IMR-90 (cell line): ENCODE measurements around the gene FADD. TPM values are rescaled to one million over a fixed set of nuclear protein-coding genes. Genes with fewer than 3 reads are reported as not detected.

Experiments used
- ATAC-seq: fragments of 200-7000 bp; cut with Tn5 transposase; 2 replicates; pipeline ENCODE4 v1.9.1; 2020; ENCODE audit warnings: low read depth, mild to moderate bottlenecking, moderate library complexity
- BruUV-seq: library from RNA; stranded (reverse); fragments of 400-500 nt; replicated peaks from 2 replicates; lab custom pipeline; 2021; lab: Mats Ljungman, UMichigan
- CTCF ChIA-PET: fragments of 300-600 bp; formaldehyde crosslinking; extraction: SDS; loops from one replicate; lab custom pipeline; 2021; ENCODE audit warnings: antibody characterized with exemption; lab: Yijun Ruan, JAX
- POLR2A ChIA-PET: fragments of 300-600 bp; sonication (Branson Sonifier 250); formaldehyde crosslinking; loops from one replicate; lab custom pipeline; 2022; ENCODE audit warnings: antibody characterized with exemption; ENCODE audit not compliant: unreplicated experiment; lab: Charles Lee
- DNase-seq: peaks from one replicate; pipeline ENCODE4 v3.0.0; 2013
- H2AFZ ChIP-seq: replicated peaks from 2 replicates; pipeline ENCODE3; 2013; ENCODE audit warnings: low read length, mild to moderate bottlenecking; ENCODE audit not compliant: poor library complexity
- H2AK5ac ChIP-seq: 2 replicates; pipeline ENCODE4 v1.6.1; 2013; ENCODE audit warnings: low read depth, low read length, inconsistent platforms
- H2AK9ac ChIP-seq: replicated peaks from 2 replicates; pipeline ENCODE3; 2013; ENCODE audit warnings: mild to moderate bottlenecking, low read depth, low read length, moderate library complexity; ENCODE audit not compliant: poor library complexity
- H2BK120ac ChIP-seq: 2 replicates; pipeline ENCODE4 v1.6.1; 2013; ENCODE audit warnings: low read depth, low read length, inconsistent platforms
- H2BK15ac ChIP-seq: 3 replicates; pipeline ENCODE4 v1.6.1; 2013; ENCODE audit warnings: low read depth, low read length, inconsistent platforms
- H2BK20ac ChIP-seq: 2 replicates; pipeline ENCODE4 v1.6.1; 2013; ENCODE audit warnings: low read depth, mild to moderate bottlenecking, inconsistent platforms, low read length, moderate library complexity
- H2BK5ac ChIP-seq: 2 replicates; pipeline ENCODE4 v1.6.1; 2013; ENCODE audit warnings: mild to moderate bottlenecking, low read depth, low read length, inconsistent platforms; ENCODE audit not compliant: poor library complexity, severe bottlenecking
- H3K14ac ChIP-seq: replicated peaks from 2 replicates; pipeline ENCODE4 v1.6.1; 2013; ENCODE audit warnings: low read depth, low read length, inconsistent platforms
- H3K18ac ChIP-seq: 2 replicates; pipeline ENCODE4 v1.6.1; 2013; ENCODE audit warnings: low read depth, low read length, control low read depth
- H3K23ac ChIP-seq: 2 replicates; pipeline ENCODE4 v1.6.1; 2013; ENCODE audit warnings: low read depth, low read length, inconsistent platforms
- H3K27ac ChIP-seq: 2 replicates; pipeline ENCODE4 v1.5.1; 2013; ENCODE audit warnings: mild to moderate bottlenecking, control low read depth, low read length; ENCODE audit not compliant: insufficient read depth
- H3K27me3 ChIP-seq: 2 replicates; pipeline ENCODE4 v1.6.1; 2013; ENCODE audit warnings: low read length; ENCODE audit not compliant: control insufficient read depth, insufficient read depth
- H3K36me3 ChIP-seq: 2 replicates; pipeline ENCODE4 v1.6.1; 2013; ENCODE audit warnings: low read length, mixed read lengths; ENCODE audit not compliant: control insufficient read depth, insufficient read depth
- H3K4ac ChIP-seq: 2 replicates; pipeline ENCODE4 v1.6.1; 2013; ENCODE audit warnings: low read depth, low read length, inconsistent platforms
- H3K4me1 ChIP-seq: 2 replicates; pipeline ENCODE4 v1.6.1; 2013; ENCODE audit warnings: low read length, mixed read lengths; ENCODE audit not compliant: control insufficient read depth, insufficient read depth
- H3K4me2 ChIP-seq: 2 replicates; pipeline ENCODE4 v1.6.1; 2013; ENCODE audit warnings: low read depth, mild to moderate bottlenecking, control low read depth, low read length, moderate library complexity
- H3K4me3 ChIP-seq: 2 replicates; pipeline ENCODE4 v1.5.1; 2013; ENCODE audit warnings: low read depth, mild to moderate bottlenecking, control low read depth, low read length, moderate library complexity; ENCODE audit not compliant: insufficient read depth
- H3K56ac ChIP-seq: 2 replicates; pipeline ENCODE4 v1.6.1; 2013; ENCODE audit warnings: low read length, inconsistent platforms; ENCODE audit not compliant: insufficient read depth; ENCODE audit errors: extremely low read depth
- H3K79me1 ChIP-seq, 2 experiments: 2 replicates each; pipeline ENCODE4 v1.6.1; 2013; ENCODE audit warnings: low read length in 2 of 2, inconsistent platforms in 1 of 2, low read depth in 1 of 2
- H3K9ac ChIP-seq: 2 replicates; pipeline ENCODE4 v1.6.1; 2013; ENCODE audit warnings: low read depth, low read length, control low read depth
- H3K9me1 ChIP-seq: 2 replicates; pipeline ENCODE4 v1.6.1; 2013; ENCODE audit warnings: low read length, inconsistent platforms; ENCODE audit not compliant: insufficient read depth
- H3K9me3 ChIP-seq: 2 replicates; pipeline ENCODE4 v1.6.1; 2013; ENCODE audit warnings: low read length; ENCODE audit not compliant: control insufficient read depth, insufficient read depth
- H4K20me1 ChIP-seq: 2 replicates; pipeline ENCODE4 v1.6.1; 2013; ENCODE audit warnings: low read length, inconsistent platforms; ENCODE audit not compliant: insufficient read depth
- H4K5ac ChIP-seq: 2 replicates; pipeline ENCODE4 v1.6.1; 2013; ENCODE audit warnings: mild to moderate bottlenecking, low read depth, low read length, control low read depth
- H4K8ac ChIP-seq, 2 experiments: 2 replicates each; pipeline ENCODE4 v1.6.1; 2013; ENCODE audit warnings: low read depth in 2 of 2, low read length in 2 of 2, control low read depth in 1 of 2, inconsistent platforms in 1 of 2
- H4K91ac ChIP-seq: 2 replicates; pipeline ENCODE4 v1.6.1; 2013; ENCODE audit warnings: low read depth, low read length, inconsistent platforms; ENCODE audit not compliant: insufficient read depth
- BHLHE40 ChIP-seq: fragments of 150-350 bp; IDR thresholded peaks from 2 replicates; pipeline ENCODE4 v1.6.1; 2016; ENCODE audit warnings: mild to moderate bottlenecking, low read depth, low read length
- CEBPB ChIP-seq: IDR thresholded peaks from 2 replicates; pipeline ENCODE4 v1.6.1; 2012; ENCODE audit warnings: low read depth, low read length, improper control_type of control experiment
- MAFK ChIP-seq: IDR thresholded peaks from 2 replicates; pipeline ENCODE4 v1.6.1; 2012; ENCODE audit warnings: low read depth, low read length, improper control_type of control experiment
- NFE2L2 ChIP-seq: fragments of 150-350 bp; IDR thresholded peaks from 2 replicates; pipeline ENCODE4 v1.6.1; 2016; ENCODE audit warnings: low read depth, mild to moderate bottlenecking, low read length
- RAD21 ChIP-seq: IDR thresholded peaks from 2 replicates; pipeline ENCODE4 v1.6.1; 2012; ENCODE audit warnings: low read length, improper control_type of control experiment
- SMC3 ChIP-seq: fragments of 150-350 bp; IDR thresholded peaks from 2 replicates; pipeline ENCODE4 v1.6.1; 2016; ENCODE audit warnings: low read depth, mild to moderate bottlenecking, antibody characterized with exemption, low read length, moderate library complexity
- WGBS, 2 experiments: methylation state at CpG; one replicate each; pipeline versions ENCODE4 v1.1.5 to v1.1.7; 2013; ENCODE audit warnings: missing lambda C conversion rate in 2 of 2; ENCODE audit not compliant: insufficient read length in 1 of 2; ENCODE audit errors: extremely low coverage in 2 of 2; 5-methylcytosine and 5-hydroxymethylcytosine counted together
- dilution Hi-C: fragments of 300-500 bp; cut with HindIII; formaldehyde crosslinking; loops from one replicate; pipeline ENCODE4 v1.14.3; 2018; ENCODE audit warnings: low sequenced_read_pairs; ENCODE audit not compliant: unreplicated experiment
- in situ Hi-C: fragments of 300-500 bp; cut with MboI; formaldehyde crosslinking; loops from 3 replicates; pipeline ENCODE4 v1.14.3; 2019; ENCODE audit warnings: low sequenced_read_pairs, inconsistent platforms, mixed read lengths
- intact Hi-C: fragments of 100-400 bp; cut with micrococcal nuclease; formaldehyde crosslinking; loops from 2 replicates; pipeline ENCODE4 v1.10.0; 2022
- polyA plus RNA-seq, 3 experiments: library from polyadenylated mRNA; depleted of rRNA; stranded (reverse); fragments of >200 nt; gene quantifications; 2 replicates each; pipeline ENCODE4 v1.2.3, GENCODE V29; 2012; ENCODE audit warnings: low replicate concordance in 1 of 3
- total RNA-seq: library from RNA; depleted of rRNA; stranded (reverse); fragments of >200 nt; gene quantifications from 2 replicates; pipeline ENCODE4 v1.2.3, GENCODE V29; 2012
- TF ChIP-seq, protein P1 (sequence below): fragments of 150-350 bp; IDR thresholded peaks from 2 replicates; pipeline ENCODE4 v1.6.1; 2017; ENCODE audit warnings: mild to moderate bottlenecking, antibody characterized with exemption, low read length, low read depth
- TF ChIP-seq, protein P2 (sequence below): fragments of 150-350 bp; IDR thresholded peaks from 2 replicates; pipeline ENCODE4 v1.6.1; 2016; ENCODE audit warnings: low read depth, mild to moderate bottlenecking, low read length, moderate library complexity, borderline replicate concordance

The FADD gene
- total and polyA plus RNA-seq, 2 of the 4 experiments (the other 2 are of a cell fraction), result 38.1 to 44.4 TPM

DNA sequence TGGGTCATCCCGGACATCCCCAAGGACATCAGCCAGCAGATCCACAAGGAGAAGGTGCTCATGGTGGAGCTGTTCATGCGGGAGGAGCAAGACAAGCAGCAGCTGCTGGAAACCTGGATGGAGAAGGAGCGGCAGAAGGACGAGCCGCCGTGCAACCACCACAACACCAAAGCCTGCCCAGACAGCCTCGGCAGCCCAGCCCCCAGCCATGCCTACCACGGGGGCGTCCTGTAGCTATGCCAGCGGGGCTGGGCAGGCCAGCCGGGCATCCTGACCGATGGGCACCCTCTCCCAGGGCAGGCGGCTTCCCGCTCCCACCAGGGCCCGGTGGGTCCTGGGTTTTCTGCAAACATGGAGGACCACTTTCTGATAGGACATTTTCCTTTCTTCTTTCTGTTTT, 15.3 kb upstream of the FADD start:
- Histone ChIP-seq H3K14ac (no peak overlapping the region), H3K18ac (no peak overlapping the region), H2BK120ac (no peak overlapping the region), H2BK20ac (no peak overlapping the region), H2AK9ac (no peak overlapping the region), H2BK5ac (no peak overlapping the region), H3K36me3 (peaks cover 4% of the 10 kb centered on the region; the same call in 1 of the 2 replicates), H3K56ac (no peak overlapping the region), H3K4ac (no peak overlapping the region), H4K20me1 (peaks cover 3% of the 10 kb centered on the region; the same call in 1 of the 2 replicates), H2BK15ac (no peak overlapping the region), H3K9me1 (peaks cover 9% of the 10 kb centered on the region; the same call in 1 of the 2 replicates), H4K91ac (no peak overlapping the region), H3K9ac (no peak overlapping the region), H3K4me1 (no peaks in the 10 kb centered on the region; the same call in 1 of the 2 replicates), H2AFZ (no peak overlapping the region), H3K27me3 (no peaks in the 10 kb centered on the region), H3K23ac (no peak overlapping the region), H3K27ac (no peak overlapping the region), H4K5ac (no peak overlapping the region), H3K4me3 (no peak overlapping the region), H3K79me1 (no peaks in the 10 kb centered on the region), H3K9me3 (no peaks in the 10 kb centered on the region), H3K4me2 (no peak overlapping the region), H2AK5ac (no peak overlapping the region), H4K8ac (no peak overlapping the region)
- WGBS, 2 experiments, result no CpG with 5 or more reads among the region's 15 CpGs
- no TSS peak for BruUV-seq
- intact Hi-C loops, result no loop called here
- no peak for DNase-seq
- no peak for ATAC-seq
- TF ChIP-seq, protein P1, sequence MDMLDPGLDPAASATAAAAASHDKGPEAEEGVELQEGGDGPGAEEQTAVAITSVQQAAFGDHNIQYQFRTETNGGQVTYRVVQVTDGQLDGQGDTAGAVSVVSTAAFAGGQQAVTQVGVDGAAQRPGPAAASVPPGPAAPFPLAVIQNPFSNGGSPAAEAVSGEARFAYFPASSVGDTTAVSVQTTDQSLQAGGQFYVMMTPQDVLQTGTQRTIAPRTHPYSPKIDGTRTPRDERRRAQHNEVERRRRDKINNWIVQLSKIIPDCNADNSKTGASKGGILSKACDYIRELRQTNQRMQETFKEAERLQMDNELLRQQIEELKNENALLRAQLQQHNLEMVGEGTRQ, result no peak
- TF ChIP-seq SMC3, result no peak
- TF ChIP-seq NFE2L2, result no peak
- no peak for TF ChIP-seq BHLHE40
- TF ChIP-seq RAD21, result no peak
- no peak for TF ChIP-seq MAFK
- TF ChIP-seq, protein P2, sequence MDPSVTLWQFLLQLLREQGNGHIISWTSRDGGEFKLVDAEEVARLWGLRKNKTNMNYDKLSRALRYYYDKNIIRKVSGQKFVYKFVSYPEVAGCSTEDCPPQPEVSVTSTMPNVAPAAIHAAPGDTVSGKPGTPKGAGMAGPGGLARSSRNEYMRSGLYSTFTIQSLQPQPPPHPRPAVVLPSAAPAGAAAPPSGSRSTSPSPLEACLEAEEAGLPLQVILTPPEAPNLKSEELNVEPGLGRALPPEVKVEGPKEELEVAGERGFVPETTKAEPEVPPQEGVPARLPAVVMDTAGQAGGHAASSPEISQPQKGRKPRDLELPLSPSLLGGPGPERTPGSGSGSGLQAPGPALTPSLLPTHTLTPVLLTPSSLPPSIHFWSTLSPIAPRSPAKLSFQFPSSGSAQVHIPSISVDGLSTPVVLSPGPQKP, result no peak
- no peak for TF ChIP-seq CEBPB
- ChIA-PET POLR2A (no interaction called here), CTCF (no interaction called here)
- dilution Hi-C loops, result no loop called here
- in situ Hi-C loops, result loop anchor here (25.0 kb wide), 1 partner anchor 1075 kb away; no protein-coding TSS in a partner anchor
